Measurements from ENCODE around the gene BMP10. TPM values are rescaled to one million over a fixed set of nuclear protein-coding genes. Genes with fewer than 3 reads are reported as not detected.

Gene BMP10
- total and polyA plus RNA-seq, 10 of the 15 experiments (the other 5 are each of a cell fraction or from before 2014, with no cell fraction given): 0.04 TPM; not detected in 9

DNA sequence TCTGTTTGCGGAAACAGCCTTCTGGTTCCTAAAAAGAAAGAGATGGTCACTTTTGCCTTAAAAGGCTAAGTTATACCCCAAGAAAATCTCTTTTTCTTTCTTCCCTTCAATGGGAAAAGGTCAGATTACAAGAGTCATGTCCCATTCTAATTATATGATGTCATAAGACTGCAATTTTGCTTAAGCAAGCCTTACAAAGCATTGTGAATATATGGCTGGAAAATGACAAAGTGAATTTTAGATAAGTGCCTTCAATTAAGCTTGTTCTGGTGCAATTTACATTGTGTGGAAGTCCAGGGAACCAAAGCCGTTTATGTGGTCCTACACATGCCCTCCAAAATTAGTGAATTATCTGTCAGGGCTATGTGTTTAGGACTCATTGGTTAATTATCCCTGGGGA is 7.6 kb upstream of the BMP10 start (continued):
- TF ChIP-seq, protein P1, sequence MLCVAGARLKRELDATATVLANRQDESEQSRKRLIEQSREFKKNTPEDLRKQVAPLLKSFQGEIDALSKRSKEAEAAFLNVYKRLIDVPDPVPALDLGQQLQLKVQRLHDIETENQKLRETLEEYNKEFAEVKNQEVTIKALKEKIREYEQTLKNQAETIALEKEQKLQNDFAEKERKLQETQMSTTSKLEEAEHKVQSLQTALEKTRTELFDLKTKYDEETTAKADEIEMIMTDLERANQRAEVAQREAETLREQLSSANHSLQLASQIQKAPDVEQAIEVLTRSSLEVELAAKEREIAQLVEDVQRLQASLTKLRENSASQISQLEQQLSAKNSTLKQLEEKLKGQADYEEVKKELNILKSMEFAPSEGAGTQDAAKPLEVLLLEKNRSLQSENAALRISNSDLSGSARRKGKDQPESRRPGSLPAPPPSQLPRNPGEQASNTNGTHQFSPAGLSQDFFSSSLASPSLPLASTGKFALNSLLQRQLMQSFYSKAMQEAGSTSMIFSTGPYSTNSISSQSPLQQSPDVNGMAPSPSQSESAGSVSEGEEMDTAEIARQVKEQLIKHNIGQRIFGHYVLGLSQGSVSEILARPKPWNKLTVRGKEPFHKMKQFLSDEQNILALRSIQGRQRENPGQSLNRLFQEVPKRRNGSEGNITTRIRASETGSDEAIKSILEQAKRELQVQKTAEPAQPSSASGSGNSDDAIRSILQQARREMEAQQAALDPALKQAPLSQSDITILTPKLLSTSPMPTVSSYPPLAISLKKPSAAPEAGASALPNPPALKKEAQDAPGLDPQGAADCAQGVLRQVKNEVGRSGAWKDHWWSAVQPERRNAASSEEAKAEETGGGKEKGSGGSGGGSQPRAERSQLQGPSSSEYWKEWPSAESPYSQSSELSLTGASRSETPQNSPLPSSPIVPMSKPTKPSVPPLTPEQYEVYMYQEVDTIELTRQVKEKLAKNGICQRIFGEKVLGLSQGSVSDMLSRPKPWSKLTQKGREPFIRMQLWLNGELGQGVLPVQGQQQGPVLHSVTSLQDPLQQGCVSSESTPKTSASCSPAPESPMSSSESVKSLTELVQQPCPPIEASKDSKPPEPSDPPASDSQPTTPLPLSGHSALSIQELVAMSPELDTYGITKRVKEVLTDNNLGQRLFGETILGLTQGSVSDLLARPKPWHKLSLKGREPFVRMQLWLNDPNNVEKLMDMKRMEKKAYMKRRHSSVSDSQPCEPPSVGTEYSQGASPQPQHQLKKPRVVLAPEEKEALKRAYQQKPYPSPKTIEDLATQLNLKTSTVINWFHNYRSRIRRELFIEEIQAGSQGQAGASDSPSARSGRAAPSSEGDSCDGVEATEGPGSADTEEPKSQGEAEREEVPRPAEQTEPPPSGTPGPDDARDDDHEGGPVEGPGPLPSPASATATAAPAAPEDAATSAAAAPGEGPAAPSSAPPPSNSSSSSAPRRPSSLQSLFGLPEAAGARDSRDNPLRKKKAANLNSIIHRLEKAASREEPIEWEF (IDR thresholded peaks at IDR 0.05; ENCODE audit: insufficient replicate concordance, low read depth, low read length): no peak
- TF ChIP-seq, protein P2, sequence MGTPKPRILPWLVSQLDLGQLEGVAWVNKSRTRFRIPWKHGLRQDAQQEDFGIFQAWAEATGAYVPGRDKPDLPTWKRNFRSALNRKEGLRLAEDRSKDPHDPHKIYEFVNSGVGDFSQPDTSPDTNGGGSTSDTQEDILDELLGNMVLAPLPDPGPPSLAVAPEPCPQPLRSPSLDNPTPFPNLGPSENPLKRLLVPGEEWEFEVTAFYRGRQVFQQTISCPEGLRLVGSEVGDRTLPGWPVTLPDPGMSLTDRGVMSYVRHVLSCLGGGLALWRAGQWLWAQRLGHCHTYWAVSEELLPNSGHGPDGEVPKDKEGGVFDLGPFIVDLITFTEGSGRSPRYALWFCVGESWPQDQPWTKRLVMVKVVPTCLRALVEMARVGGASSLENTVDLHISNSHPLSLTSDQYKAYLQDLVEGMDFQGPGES (IDR thresholded peaks at IDR 0.05): no peak

- Histone ChIP-seq H3K9me3 (replicated peaks; ENCODE audit: control insufficient read depth, insufficient read depth, low read length) (no peaks in the 10 kb centered on the region), H3K79me2 (ENCODE audit: control insufficient read depth, insufficient read depth, low read length) (no peaks in the 10 kb centered on the region), H3K27ac (ENCODE audit: control insufficient read depth, insufficient read depth) (no peak overlapping the region), H3K4me2 (ENCODE audit: control insufficient read depth, insufficient read depth) (no peak overlapping the region), H3K4me1 (ENCODE audit: control insufficient read depth, insufficient read depth, low read length) (no peaks in the 10 kb centered on the region), H3K4me3 (no peak overlapping the region), H3K27me3 (replicated peaks in 1 of 2; ENCODE audit: control insufficient read depth in 2 of 2, insufficient read depth in 2 of 2, low read length in 1 of 2) (peaks cover 4 to 15% of the 10 kb centered on the region in 2 experiments; a peak in 3 of 4 replicates), H2AFZ (ENCODE audit: control insufficient read depth, low read depth, low read length) (no peak overlapping the region), H3K36me3 (ENCODE audit: control insufficient read depth in 2 of 2, insufficient read depth in 2 of 2, low read length in 1 of 2) (no peaks in the 10 kb centered on the region), H3K9ac (ENCODE audit: control insufficient read depth, insufficient read depth, low read length) (no peak overlapping the region), H4K20me1 (ENCODE audit: control insufficient read depth, insufficient read depth) (no peaks in the 10 kb centered on the region)
- in situ Hi-C loops (cut with MboI) (no loop called here), intact Hi-C loops (cut with micrococcal nuclease; ENCODE audit: unreplicated experiment) (no loop called here)
- ATAC-seq (no peak), DNase-seq (ENCODE audit: low read depth, low spot score) (no peak), FAIRE-seq (no peak)
- BruUV-seq (replicated peaks): no TSS peak
- CTCF ChIA-PET: interaction anchor here (1.2 kb wide), 1 partner anchor 41 kb away, joined by 3 read pairs; no protein-coding TSS in a partner anchor
- RAD21 ChIA-PET (ENCODE audit: unreplicated experiment): no interaction called here
- WGBS (ENCODE audit: insufficient coverage, insufficient replicate concordance, low lambda C conversion rate, missing lambda C conversion rate): 27% methylated on average over 6 of the region's 6 CpGs
- POLR2A ChIA-PET: interaction anchor here (0.6 kb wide), 1 partner anchor 12 kb away, joined by 3 read pairs; no protein-coding TSS in a partner anchor
- SMC1A ChIA-PET (ENCODE audit: uncharacterized antibody, unreplicated experiment): interaction anchor here (1.3 kb wide), 1 partner anchor 20 kb away, joined by 3 read pairs; no protein-coding TSS in a partner anchor
- TF ChIP-seq TCF3 (IDR thresholded peaks at IDR 0.05; ENCODE audit: borderline replicate concordance, insufficient read depth, low read depth, low read length): no peak
- no peak for TF ChIP-seq EGR1 (IDR thresholded peaks at IDR 0.05; ENCODE audit: borderline replicate concordance in 1 of 2, low read depth in 2 of 2, low read length in 2 of 2)
- no peak for TF ChIP-seq BRCA1 (IDR thresholded peaks at IDR 0.05; ENCODE audit: low read depth, low read length)
- TF ChIP-seq CHD4 (IDR thresholded peaks at IDR 0.05): no peak
- TF ChIP-seq DPF2 (IDR thresholded peaks at IDR 0.05): no peak
- no peak for TF ChIP-seq PRDM15 (CRISPR knock-in tag; IDR thresholded peaks at IDR 0.05)
These were observed 7.0 kb upstream of the BMP10 start for GRCh38 chr2:68878071-68878711.

Data from GM12878 (cell line).